Measurements from ENCODE around the gene SFI1. TPM values are rescaled to one million over a fixed set of nuclear protein-coding genes. Genes with fewer than 3 reads are reported as not detected.

The SFI1 gene
- total and polyA plus RNA-seq, 4 donors: 3.1 to 16.2 (median 7.4) TPM

- Histone ChIP-seq H3K27me3 (ENCODE audit: control insufficient read depth in 4 of 4, insufficient read depth in 4 of 4, low read length in 3 of 4) (no peaks in the 10 kb centered on the region), H3K4me1 (ENCODE audit: control insufficient read depth in 4 of 4, insufficient read depth in 4 of 4, low read length in 3 of 4) (peaks cover 7 to 24% (median 19%) of the 10 kb centered on the region in 4 donors), H3K4me3 (ENCODE audit: low read depth in 1 of 3, low read length in 3 of 3) (peak within 1 kb of the TSS; percentile 75 to 96 (median 95)), H3K9me3 (ENCODE audit: control insufficient read depth in 4 of 4, low read length in 3 of 4) (no peaks in the 10 kb centered on the region), H3K27ac (ENCODE audit: low read depth in 1 of 2, low read length in 2 of 2) (peak within 1 kb of the TSS; percentile 90 to 94), H3K9ac (ENCODE audit: low read depth in 1 of 2, low read length in 2 of 2) (peak within 1 kb of the TSS; percentile 69 to 91), H3K36me3 (ENCODE audit: control insufficient read depth in 4 of 4, insufficient read depth in 3 of 4, low read depth in 1 of 4, low read length in 3 of 4) (peaks cover 0 to 4% (median 4%) of the 10 kb centered on the region in 4 donors)
- TF ChIP-seq HNF4A (conservative IDR thresholded peaks at IDR 0.05): no peak
- TF ChIP-seq JUND (IDR thresholded peaks at IDR 0.05): no peak
- peak; percentile 36 for TF ChIP-seq REST (IDR thresholded peaks at IDR 0.05)
- no peak for TF ChIP-seq HNF4G (IDR thresholded peaks at IDR 0.05)
- no peak for TF ChIP-seq NR2F2 (IDR thresholded peaks at IDR 0.05)
- peak in 1 of 2 donors; percentile 15 for TF ChIP-seq EGR1 (IDR thresholded peaks at IDR 0.05; ENCODE audit: low read depth in 2 of 2)
- TF ChIP-seq RXRA (IDR thresholded peaks at IDR 0.05): no peak
- TF ChIP-seq FOXA2 (IDR thresholded peaks at IDR 0.05): no peak
- no peak for TF ChIP-seq MAX (IDR thresholded peaks at IDR 0.05)
- peak; percentile 35 for TF ChIP-seq ZBTB33 (IDR thresholded peaks at IDR 0.05)
- no peak for TF ChIP-seq RAD21 (IDR thresholded peaks at IDR 0.05)
- peak in 1 of 2 donors; percentile 73 for TF ChIP-seq GABPA (IDR thresholded peaks at IDR 0.05 in 1 of 2, conservative IDR thresholded peaks at IDR 0.05 in 1 of 2)
- TF ChIP-seq SP1 (IDR thresholded peaks at IDR 0.05): peak; percentile 32
- peak; percentile 27 for TF ChIP-seq FOXA1 (IDR thresholded peaks at IDR 0.05)
- TF ChIP-seq YY1 (IDR thresholded peaks at IDR 0.05): peak; percentile 63
- DNase-seq (ENCODE audit: low spot score): peak; percentile 79
- WGBS: under 1% methylated on average over 99 of the region's 100 CpGs
Measured at GRCh38 chr22:31489632-31490495, 6.5 kb upstream of the SFI1 start, which contains the start of gene EIF4ENIF1. Gene EIF4ENIF1 (minus strand): TSS chr22:31489842. CDS start chr22:31488718, 1,124 bp downstream.

- Histone ChIP-seq H3K27me3 (ENCODE audit: control insufficient read depth in 4 of 4, insufficient read depth in 4 of 4, low read length in 3 of 4) (no peaks in the 10 kb centered on the region), H3K9me3 (ENCODE audit: control insufficient read depth in 4 of 4, low read length in 3 of 4) (no peaks in the 10 kb centered on the region), H3K36me3 (ENCODE audit: control insufficient read depth in 4 of 4, insufficient read depth in 3 of 4, low read depth in 1 of 4, low read length in 3 of 4) (peaks cover 0 to 4% (median 1%) of the 10 kb centered on the region in 4 donors), H3K9ac (ENCODE audit: low read depth in 1 of 2, low read length in 2 of 2) (peak overlapping the region; percentile 56 to 91), H3K27ac (ENCODE audit: low read depth in 1 of 2, low read length in 2 of 2) (peak overlapping the region; percentile 90 to 94), H3K4me1 (ENCODE audit: control insufficient read depth in 4 of 4, insufficient read depth in 4 of 4, low read length in 3 of 4) (peaks cover 7 to 25% (median 19%) of the 10 kb centered on the region in 4 donors), H3K4me3 (ENCODE audit: low read depth in 1 of 3, low read length in 3 of 3) (peak overlapping the region; percentile 65 to 96 (median 95))
- peak; percentile 53 for DNase-seq (ENCODE audit: low spot score)
- under 1% methylated on average over 15 of the region's 15 CpGs for WGBS
- TF ChIP-seq MAX (IDR thresholded peaks at IDR 0.05): peak; percentile 9
- peak; percentile 37 for TF ChIP-seq YY1 (IDR thresholded peaks at IDR 0.05)
- TF ChIP-seq JUND (IDR thresholded peaks at IDR 0.05): no peak
Measured at GRCh38 chr22:31490496-31490925, 5.8 kb upstream of the SFI1 start.

Measured in liver (tissue), 9 donors.